Amniotic epithelial cell (primary cell): ENCODE measurements around the gene FAM168A.
A peak's percentile ranks its signal among the peaks of the same experiment; 100 is the strongest.

Experiments used
- DNase-seq: peaks from one replicate; pipeline ENCODE4 v3.0.0-alpha.2; 2010; ENCODE audit warnings: low read depth

The FAM168A gene

GRCh38 chr11:73426219-73426850 is 171.6 kb downstream of the FAM168A start:
- no peak for DNase-seq

DNA sequence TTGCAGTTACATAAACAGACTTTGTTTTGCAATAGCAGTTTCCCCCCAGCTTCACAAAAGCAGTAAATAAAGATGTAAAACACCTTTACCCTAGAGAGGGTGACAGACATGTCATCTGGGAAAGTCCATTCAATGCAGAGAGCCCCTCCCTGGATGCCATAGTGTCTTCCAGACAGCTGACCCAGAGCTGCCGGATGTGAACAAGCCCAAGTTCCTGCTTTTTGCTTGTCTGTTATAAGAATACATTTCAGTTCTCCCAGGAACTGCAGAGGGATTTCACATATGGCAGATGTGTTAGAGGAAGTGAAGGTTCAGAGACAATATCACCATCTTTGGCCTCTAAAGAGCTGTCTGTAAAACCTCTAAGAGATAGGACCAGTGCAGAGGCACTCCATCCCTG is 172.8 kb downstream of the FAM168A start:
- no peak for DNase-seq

GRCh38 chr11:73423506-73423905 is 174.4 kb downstream of the FAM168A start:
- DNase-seq = no peak

- DNase-seq = no peak
Observed at GRCh38 chr11:73422886-73423285, 175.0 kb downstream of the FAM168A start.

- DNase-seq = no peak
Observed at GRCh38 chr11:73420136-73420535, 177.8 kb downstream of the FAM168A start.

DNA sequence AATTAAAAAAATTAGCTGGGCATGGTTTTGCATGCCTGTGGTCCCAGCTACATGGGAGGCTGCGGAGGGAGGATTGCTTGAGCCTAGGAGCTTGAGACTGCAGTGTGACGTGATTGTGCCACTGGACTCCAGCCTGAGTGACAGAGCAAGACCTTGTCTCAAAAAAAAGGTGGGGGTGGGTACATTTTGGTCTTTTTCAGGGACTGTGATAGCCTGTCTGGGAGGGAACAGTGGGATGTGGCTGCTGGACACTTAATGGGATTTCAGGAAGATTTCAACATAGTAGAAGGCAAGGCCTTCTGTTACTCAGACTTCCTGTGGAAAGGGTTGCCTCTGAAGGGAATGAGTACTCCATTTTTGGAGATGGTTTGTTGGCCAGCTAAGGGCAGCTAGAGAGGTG is 181.1 kb downstream of the FAM168A start:
- peak; percentile 54 for DNase-seq

DNA sequence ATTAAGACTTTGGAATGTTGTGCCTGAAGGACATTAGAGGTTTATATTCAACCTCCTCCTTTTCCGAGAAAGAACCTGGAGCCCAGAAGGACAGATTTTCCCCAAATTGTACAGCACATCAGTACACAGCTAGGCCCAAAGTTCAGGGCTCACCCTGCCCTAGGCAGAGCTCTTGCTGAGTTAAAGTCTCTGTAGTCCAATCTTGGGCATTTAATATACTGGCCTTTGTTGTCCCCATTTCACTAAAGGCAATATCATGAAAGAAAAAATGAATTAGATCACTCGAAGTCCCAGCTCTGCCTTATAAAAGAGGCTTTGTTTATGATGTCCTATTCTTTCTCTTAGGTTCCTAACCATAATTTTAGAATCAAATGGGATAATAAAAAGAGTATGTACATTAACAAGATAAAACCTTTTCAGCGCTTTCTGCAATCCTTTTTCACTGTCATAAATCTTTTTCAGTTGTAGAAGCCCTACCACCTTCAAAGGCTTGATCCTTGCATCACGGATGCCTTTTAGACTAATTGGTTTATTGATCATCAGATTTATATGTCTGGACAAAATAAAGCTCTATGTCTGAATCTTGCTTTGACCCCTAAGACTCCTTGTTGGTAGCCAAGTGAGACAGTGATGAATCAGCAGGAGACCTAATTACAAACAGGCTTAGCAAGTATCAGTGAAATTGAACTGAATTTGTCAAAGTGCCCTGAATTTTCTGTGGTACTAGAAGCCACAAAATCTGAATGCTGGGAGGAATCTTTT is 181.9 kb downstream of the FAM168A start:
- DNase-seq = no peak

DNA sequence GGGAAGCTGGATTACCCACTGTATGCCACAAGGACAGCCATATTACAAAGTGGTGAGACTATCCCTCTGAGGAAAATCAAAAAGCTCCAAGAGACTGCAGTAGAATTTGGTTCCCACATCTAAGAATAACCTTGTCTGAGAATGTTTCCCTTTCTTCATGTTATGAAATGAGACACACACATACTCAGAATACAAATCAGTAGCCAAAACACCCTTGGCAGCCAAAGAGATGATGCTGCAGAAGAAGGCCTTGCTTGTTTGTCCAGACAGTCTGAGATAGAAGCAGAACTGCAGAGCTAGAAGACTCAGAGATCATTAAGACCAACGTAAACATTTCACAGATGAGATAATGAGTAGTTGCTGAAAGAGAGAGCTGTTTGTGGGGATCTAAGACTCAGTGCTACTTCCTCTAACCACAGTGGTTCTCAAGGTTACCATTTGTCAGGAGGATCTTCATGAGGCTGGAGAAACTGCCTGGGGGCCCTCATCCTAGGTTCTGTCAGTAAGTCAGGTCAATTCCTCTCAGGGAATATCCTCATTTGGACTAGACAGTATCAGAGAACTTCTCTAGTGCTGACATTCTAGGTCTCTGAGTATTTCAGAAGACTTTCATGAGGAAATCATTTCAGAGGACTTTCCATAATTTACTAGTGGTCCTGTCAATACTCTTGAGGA is 182.8 kb downstream of the FAM168A start:
- DNase-seq = peak; percentile 92

DNA sequence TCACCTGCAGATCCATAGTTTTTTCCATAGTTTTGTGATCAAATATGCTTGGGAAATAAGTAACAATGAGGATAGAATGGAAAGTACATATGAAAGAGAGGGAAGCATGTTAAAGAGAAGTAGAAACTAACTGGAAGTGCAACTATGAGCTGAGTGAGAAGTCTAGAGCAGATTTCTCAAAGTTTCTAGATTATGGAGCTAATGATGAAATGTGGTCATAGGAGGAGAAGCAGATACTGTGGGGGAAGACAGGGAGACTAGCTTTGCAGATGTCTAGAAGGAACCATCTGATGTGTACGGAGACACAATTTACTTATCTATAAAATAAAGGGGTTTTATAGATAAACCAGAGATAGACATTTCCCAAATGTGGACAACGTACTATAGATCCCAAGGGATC is 184.7 kb downstream of the FAM168A start:
- no peak for DNase-seq

GRCh38 chr11:73412308-73412707 is 185.6 kb downstream of the FAM168A start:
- DNase-seq = no peak

DNA sequence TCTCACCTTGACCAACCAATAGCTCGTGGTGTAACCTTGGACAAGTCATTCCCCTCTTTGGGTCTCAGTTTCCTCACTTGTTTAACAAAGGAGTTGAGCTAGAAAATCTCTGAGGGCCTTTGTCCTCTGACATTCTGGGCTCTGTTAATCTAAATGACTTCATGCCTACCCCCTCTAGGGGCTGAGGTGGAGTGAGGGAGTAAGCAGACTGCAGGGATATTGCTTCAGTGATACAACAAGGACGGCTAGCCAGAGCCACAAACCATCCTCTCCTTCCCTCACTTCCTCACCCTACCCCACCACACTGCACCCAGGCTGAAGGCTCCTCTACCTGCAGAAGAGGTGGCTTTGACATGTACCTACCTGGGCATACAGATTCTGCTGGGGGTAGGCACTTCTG is 186.9 kb downstream of the FAM168A start:
- no peak for DNase-seq

GRCh38 chr11:73410627-73411026 is 187.3 kb downstream of the FAM168A start:
- no peak for DNase-seq

DNA sequence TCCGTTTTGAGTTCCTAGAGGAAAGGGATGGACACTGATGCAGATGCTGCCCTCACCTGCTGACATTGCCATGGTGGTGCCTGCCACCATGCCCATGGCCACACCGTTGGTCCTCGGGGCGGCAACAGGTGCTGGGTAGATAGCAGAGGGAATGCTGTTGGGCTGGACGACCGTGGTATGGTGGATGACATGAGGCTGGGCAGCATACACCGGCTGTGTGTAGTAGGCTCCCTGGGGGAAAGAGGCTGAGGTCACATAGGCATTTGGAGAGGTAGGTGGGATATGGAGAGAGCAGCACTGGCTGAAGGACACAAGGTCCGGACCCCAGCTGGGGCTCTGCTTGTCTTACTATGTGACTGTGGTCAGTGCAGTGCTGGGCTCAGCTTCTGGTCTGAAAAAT is 188.5 kb downstream of the FAM168A start:
- no peak for DNase-seq

GRCh38 chr11:73406619-73407018 is 191.3 kb downstream of the FAM168A start:
- DNase-seq = no peak

DNA sequence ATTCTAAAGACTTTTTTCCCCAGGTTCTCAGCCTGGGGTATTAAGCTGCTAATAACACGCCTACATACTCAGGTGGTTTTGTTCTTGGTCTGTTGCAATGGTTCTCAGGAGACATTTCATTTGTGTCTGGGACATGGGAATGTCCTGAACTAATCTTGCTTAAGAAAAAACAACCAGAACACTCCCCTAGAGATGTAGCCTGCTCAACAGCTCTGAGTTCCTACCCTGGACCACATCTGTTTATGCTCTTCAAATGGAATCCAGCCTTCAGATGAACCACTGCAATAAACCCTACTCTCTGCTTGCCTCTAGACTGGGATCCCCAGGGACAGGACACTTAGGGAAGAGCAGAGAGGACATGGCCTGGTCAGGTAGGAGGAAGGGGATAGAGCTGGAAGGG is 191.8 kb downstream of the FAM168A start:
- DNase-seq = peak; percentile 42

GRCh38 chr11:73405146-73405510 is 192.8 kb downstream of the FAM168A start:
- no peak for DNase-seq

DNA sequence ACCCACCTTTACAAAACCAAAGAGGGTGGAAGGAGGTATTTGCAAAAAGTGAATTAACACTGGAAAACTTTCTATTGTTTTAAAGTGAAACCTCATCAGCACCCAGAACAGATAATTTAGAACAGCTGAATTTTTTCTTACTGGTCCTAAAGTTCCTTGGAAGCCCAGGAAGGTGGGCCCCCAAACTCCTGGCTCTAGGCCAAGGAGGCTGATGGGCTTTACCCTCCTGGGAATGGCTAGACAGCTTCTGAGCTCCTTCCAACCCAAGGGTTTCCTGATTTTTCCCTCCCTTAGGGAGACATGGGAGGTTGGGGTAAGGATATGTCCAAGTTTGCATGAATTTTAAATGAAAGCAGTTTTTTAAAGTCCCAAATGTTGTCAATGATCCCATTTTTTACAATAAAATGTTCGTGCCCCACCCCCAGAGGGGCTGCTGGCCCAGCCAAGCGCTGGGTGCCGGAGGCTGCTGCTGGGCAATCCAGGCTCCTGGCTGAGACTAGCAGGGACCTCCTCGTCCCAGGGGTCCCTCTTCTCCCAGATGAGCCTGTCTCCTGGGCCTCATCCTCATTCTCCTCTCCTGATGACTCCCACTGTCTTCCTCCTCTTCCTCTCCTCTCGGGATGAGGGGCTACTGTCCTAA is 193.3 kb downstream of the FAM168A start:
- DNase-seq = no peak

- peak; percentile 70 for DNase-seq
Observed at GRCh38 chr11:73404048-73404447, 193.9 kb downstream of the FAM168A start.

GRCh38 chr11:73403541-73403940 is 194.4 kb downstream of the FAM168A start:
- no peak for DNase-seq

GRCh38 chr11:73402834-73403185 is 195.1 kb downstream of the FAM168A start:
- DNase-seq = no peak

DNA sequence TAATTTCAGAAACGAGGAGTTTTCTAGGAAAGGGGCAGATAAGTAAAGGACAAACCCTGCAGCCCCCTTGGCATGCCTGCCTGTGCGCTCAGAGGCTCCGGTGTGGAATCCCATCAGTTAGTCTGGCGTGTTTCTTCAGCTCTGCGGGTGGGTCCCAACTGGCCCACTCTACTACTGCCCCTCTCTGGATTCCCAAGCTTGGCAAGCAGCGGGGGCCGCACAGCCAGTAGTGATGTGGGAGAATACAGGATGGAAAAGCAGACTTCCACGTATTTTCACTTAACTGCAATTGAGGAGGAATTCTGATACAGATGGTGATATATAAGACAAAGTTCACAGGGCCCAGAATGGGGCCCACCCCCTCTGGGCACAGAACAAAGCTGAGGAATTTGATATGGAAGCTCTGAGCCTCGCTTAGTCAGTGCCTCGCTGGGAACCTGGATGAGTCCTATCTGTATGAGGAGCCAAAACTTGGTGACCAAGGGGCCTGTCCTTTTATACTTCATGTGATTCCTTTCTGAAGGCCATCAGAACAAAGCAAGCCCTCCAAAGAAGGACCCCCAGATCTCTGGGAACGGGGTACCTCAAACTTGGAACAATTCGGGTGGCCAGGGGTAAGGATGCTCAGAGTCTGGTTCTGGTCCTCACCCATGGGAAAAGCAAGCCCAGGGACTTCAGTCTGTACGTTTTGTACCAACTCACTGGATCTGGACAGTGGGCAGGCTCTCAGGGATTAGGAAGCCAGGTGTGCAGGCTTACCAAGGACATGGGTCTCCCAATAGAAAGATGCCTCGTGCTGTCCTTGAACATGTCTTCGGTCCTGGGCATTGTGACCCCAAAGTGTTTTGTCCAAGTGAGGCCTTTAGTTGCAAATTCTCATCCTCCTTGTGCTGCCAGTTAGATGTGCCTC is 195.7 kb downstream of the FAM168A start:
- no peak for DNase-seq
